Stimulated activated CD4-positive, alpha-beta T cell treated with anti-CD3 and anti-CD28 coated beads, Interleukin-12 subunit alpha, Interleukin-12 subunit beta, amount 100 ng/mL, for 48 hours (primary cell): ENCODE data around the gene SELP.

ENCODE experiments used
- DNase-seq, 3 donors: peaks; one replicate each; pipeline ENCODE4 v3.0.0-alpha.2; 2020; ENCODE audit warnings: low read depth in 2 of 3, low spot score in 1 of 3

SELP gene

GRCh38 chr1:169577981-169578738 is 51.8 kb downstream of the SELP start:
- DNase-seq = no peak

DNA sequence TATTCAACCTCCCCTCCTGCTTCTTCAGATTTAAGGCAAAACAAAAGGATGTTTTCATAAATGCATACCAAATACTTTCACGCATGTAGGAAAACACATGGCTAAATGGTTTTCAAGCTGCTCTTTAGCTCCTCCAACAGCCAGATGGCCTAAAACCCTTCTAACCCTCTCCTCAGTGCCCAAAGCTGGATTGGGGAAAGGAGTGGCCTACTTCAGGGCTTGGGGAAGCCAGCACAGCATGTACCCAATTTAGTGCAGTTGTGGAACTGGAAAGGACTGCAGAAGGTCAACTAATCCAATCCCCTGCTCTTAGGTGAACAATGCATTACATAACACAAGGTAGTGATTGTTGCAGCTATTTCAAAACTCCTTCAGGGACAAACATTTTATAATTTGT is 53.0 kb downstream of the SELP start:
- no peak for DNase-seq

DNA sequence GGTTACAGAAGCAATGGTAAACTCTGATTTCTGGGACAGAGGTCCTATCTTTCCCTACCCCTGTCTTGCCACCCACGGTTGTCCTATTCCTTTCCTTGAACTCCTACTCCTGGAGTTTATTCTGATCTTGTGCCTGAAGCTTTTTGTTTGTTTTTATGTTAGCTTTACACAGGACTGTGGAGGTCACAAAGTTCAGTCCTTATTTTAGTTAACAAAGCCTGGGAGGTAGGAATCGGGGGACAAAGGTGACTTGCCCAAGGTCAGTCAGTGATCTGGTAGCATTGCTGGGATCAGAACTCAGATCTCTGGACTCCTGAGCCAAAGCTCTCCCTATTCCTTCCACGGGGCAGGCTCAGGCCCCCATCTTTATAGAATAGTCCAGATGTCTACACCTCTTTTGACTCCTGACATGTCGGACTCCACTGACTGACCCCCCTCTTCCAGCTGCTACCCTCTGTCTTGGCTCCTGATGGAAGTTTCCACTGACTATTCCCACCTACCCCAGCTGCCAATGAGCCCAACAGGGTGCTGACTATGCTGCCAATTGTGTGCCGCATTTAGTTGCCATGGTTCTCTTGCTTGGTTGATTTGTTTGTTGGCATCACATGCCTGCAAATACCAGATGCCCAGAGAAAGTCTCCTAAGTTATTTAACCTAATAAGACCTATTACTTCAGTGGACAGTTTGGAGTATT is 53.5 kb downstream of the SELP start:
- DNase-seq = no peak

DNA sequence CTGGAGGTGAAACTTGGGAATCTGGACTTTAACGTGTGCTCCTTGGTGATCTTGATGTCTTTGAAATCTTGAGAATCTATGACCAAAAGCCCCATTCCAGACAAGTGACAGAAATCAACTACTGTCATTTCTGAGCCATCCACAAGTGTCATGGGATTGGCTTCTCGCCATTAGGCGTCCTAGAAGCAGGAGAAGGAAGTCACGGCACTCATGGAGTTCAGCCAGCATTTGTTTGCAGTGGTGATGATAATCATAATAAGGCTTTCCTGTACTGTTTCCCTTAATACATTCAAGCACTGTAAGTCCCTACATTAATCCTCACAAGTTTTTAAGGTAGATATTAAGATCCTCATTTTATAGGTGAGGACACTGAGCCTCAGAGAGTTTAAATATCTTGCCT is 55.6 kb downstream of the SELP start:
- DNase-seq = no peak

- no peak for DNase-seq
Observed at GRCh38 chr1:169572187-169572586, 57.7 kb downstream of the SELP start.

- no peak for DNase-seq
Observed at GRCh38 chr1:169571450-169571849, 58.5 kb downstream of the SELP start.

DNA sequence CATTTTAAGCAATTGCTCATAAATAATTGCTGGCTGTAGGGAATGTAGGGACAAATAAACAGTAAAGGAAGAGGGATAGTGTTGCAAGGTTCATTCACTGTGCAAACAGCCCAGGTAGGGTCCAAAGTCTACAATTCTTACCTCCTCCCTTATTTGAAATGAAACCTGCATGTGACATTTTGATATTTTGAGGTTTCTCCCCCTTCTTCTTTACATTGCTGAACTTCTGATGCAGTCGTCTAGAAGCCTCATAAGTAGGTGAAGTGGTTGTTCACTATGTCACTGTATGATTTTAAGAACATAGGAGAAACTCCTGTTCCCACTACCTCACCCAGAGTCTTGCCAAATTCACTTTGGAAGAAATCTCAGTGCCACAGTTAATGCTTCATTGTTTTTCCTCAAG is 59.8 kb downstream of the SELP start:
- DNase-seq = no peak

DNA sequence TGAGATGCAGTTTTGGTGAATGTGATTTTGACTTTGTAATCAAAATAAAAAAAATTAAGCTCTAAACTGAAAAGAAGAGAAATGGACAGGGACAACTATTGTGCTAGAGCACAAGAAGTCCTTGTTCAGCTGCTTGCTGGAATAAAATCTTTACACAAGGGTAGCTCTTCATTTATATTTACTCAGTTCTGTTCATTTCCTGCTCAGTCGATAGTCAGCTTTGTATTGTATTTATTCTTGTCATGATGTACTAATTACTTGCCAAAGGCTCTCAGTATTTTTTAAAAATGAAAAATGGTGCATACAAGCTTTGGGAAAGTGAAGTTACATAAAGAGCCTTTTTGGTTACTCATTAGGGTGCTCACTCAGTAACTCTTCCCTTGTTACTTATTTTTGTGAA is 61.4 kb downstream of the SELP start:
- DNase-seq = no peak

GRCh38 chr1:169565335-169566271 is 64.3 kb downstream of the SELP start:
- no peak for DNase-seq

DNA sequence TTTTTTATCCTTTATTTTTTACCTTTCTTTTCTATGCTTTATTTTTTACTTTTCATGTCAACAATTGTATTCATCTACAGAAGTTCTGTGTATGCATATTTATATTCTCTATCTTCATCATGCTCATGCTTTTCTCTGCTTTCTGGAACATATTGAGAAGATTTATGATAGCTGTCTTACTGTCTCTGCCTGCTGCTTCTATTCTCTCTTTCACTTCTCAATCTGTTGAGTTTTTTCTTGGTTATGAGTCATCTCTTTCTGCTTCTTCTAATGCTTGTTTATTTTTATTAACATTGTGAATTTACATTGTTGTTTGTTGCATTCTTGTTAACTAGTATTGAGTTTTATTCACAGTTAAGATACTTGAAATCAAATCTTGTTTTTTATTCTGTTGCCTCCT is 66.3 kb downstream of the SELP start:
- no peak for DNase-seq

DNA sequence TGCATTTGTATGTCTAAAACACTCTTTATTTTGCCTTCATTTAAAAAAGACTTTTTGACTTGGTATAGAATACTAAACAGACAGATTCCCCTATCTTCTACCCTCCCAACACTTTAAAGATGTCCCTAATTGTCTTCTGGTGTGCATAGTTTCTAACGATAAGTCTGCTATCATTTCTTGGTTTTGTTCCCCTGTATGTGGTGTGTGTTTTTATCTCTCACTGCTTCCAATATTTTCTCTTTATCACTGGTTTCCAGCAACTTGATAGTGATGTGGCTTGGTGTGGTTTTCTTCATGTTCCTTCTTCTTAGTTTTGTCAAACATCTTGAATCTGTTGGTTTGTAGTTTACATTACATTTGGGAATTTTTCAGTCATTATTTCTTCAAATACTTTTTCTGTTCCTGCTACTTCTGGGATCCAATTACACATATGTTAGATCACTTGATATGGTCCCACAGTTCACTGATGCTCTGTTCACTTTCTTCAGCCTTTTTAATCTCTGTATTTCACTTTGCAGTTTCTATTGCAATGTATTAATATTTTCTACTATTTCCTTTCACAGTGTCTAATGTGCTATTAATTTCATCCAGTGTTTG is 66.8 kb downstream of the SELP start:
- DNase-seq = no peak

DNA sequence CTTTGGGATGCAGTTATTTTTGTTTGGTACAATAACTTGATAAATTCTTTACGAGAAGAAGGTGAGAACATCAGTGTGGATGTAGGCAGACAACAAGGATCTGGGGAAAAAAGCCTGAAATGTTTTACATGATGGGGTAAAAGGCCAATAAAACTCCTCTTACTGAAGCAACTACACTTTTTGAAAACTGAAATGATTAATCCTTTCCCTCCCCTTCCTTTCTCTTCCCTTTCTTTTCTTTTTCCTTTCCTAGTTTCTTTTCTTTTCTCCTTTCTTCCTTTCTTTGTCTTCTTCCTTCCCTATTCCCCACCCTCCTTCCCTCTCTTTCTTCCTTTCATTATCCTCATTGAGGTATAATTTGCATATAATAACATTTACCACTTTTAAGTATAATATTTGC is 68.2 kb downstream of the SELP start:
- DNase-seq = no peak

- no peak for DNase-seq
Observed at GRCh38 chr1:169557131-169557530, 72.8 kb downstream of the SELP start.

GRCh38 chr1:169550294-169550693 is 79.6 kb downstream of the SELP start:
- DNase-seq = no peak

DNA sequence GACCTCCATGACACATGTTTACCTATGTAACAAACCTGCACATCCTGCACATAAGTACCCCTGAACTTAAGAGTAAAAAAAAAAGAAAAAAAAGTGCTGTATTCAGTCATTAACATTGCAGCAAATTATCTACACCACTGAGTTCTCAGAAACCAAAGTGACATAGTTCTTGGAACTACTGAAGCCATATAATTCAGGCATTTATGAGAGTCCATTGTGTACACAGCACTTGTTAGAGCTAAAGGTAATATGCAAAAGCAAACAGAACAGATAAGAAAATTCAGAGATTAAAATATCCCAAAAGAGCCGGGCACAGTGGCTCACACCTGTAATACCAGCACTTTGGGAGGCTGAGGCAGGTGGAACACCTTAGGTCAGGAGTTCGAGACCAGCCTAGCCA is 81.6 kb downstream of the SELP start:
- no peak for DNase-seq

DNA sequence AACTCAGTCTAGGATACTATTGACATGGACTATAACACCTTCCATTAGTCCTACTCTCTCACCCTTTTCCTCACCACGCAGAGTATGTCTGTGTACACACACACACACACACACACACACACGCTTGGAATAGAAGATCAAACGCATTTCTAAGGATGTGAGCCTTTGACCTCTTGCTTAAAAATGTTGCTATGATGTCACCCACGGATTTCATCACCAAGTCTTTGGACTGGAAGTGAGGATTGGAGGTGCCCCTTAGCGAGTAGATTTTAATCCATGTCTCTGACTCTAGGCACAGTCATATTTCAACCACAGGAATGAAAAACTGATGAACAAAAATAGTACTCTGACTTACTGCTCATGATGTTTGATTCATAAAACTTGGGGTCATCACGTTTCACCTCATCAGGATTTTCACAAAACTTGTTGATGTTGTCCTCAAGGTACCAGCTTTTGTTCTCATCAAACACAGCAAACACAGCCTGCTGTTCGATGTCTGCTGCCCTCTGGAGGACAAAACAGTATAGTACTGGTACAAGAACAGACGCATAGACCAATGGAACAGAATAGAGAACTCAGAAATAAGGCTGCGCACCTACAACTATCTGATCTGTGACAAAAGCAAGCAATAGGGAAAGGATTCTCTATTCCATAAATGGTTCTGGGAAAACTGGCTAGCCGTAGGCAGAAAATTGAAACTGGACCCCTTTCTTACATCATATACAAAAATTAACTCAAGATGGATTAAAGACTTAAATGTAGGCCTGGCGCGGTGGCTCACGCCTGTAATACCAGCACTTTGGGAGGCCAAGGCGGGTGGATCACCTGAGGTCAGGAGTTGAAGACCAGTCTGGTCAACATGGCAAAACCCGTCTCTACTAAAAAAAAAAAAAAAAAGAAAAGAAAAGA is 83.6 kb downstream of the SELP start:
- DNase-seq = peak in 2 of 3 donors; percentile 8 to 53

DNA sequence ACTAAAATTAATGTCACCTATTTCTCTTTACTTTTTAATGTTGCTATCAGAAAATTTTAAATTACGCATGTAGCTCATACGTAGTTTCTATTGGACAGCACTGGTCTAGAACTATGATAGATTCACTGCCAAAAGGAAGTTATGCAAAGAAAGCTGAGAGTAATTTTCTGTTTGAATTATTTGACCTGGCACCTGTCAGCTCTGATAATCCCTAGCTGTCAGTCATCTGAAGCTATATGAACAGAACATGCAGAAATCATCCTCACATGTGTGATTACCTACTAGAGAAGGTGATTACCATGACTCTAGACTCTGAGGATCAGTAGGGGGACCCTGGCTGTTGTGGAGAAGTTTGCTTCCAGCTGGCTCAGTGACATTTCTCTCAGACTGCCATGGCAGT is 84.5 kb downstream of the SELP start:
- no peak for DNase-seq

DNA sequence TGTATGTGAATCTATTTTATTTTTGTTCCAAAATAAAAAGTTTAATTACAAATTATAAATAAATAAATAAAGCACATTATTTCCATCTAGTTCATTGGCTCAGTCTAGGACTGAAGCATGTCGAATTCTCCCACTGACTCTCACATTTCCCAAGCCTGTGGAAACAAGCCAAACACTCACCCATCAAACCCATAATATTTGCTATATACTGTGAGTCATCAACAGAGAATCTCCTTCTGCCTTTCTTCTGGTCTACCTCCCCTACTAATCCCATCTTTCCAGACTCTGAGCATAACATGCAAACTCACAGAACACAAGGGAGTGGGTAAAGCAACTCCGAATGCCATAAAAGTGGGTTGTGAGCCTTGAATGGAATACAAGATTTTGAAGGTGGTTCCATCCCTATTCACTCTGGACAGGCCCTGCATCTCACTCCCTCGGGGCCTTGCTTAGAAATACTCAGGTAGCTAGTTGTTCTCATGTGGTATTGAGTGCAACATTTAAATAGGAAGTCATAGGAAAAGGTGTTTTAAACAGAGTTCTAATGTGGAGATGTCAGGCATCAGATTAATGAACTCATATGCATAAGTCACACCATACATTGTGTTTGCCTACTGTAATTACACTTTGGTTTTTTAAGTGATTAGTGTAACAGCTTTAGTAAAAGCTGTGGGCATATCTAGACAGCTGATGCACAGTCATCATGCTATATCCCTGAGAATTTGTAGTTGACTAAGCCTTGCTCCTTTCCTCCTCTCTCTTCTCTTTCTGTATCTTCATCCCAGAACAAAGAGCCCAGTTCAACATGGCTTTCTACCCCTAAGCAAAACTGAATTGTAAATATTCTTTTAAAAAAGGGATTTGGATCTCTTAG is 90.7 kb downstream of the SELP start:
- no peak for DNase-seq
